Effector memory CD4-positive, alpha-beta T cell (primary cell): ENCODE measurements around the gene ANKS1B.

Experiments used
- DNase-seq, 3 donors: peaks; one replicate each; pipeline ENCODE4 v3.0.0-alpha.2; 2020
- H3K27ac ChIP-seq: 2 replicates; pipeline ENCODE4 v1.7.0; 2013; ENCODE audit warnings: mild to moderate bottlenecking, low read length, moderate library complexity; ENCODE audit not compliant: insufficient read depth, poor library complexity, severe bottlenecking
- H3K27me3 ChIP-seq: replicated peaks from 2 replicates; pipeline ENCODE4 v1.7.0; 2013; ENCODE audit warnings: mild to moderate bottlenecking, low read length; ENCODE audit not compliant: insufficient read depth, control insufficient read depth, poor library complexity, severe bottlenecking
- H3K36me3 ChIP-seq: 2 replicates; pipeline ENCODE4 v1.7.0; 2013; ENCODE audit warnings: mild to moderate bottlenecking, low read length, moderate library complexity; ENCODE audit not compliant: control insufficient read depth, insufficient read depth
- H3K4me1 ChIP-seq: 2 replicates; pipeline ENCODE4 v1.7.0; 2013; ENCODE audit warnings: low read length, mild to moderate bottlenecking; ENCODE audit not compliant: control insufficient read depth, insufficient read depth, poor library complexity, severe bottlenecking
- H3K4me3 ChIP-seq: 2 replicates; pipeline ENCODE4 v1.7.0; 2013; ENCODE audit warnings: low read length, low read depth, mild to moderate bottlenecking; ENCODE audit not compliant: insufficient read depth, poor library complexity, severe bottlenecking
- H3K9me3 ChIP-seq: 2 replicates; pipeline ENCODE4 v1.7.0; 2013; ENCODE audit warnings: mild to moderate bottlenecking, low read length, moderate library complexity; ENCODE audit not compliant: control insufficient read depth

Gene ANKS1B

DNA sequence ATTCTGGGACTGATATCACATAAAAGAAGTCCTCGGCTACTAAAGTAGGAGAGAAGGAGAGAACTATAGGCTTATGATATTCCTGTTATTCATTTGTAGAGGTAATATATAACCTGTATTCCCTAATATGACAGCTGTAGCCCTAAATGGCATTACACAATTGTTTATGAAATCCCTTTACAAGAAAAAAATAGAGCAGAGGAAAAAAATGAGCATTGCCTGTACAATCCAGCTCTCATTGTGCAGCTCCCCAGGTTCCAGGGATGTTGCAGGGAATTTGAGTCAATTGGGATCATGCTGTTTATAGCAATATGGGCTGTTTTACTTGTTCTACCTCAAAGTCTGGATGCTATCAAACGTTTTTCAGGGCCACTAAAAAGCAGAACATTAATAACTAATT lies 1166.5 kb downstream of the ANKS1B start:
- Histone ChIP-seq H3K4me3 (no peak overlapping the region), H3K36me3 (no peaks in the 10 kb centered on the region), H3K27ac (no peak overlapping the region), H3K27me3 (peaks cover 5% of the 10 kb centered on the region), H3K9me3 (no peaks in the 10 kb centered on the region), H3K4me1 (no peaks in the 10 kb centered on the region)
- no peak for DNase-seq

- H3K27me3 ChIP-seq: peaks cover 5% of the 10 kb centered on the region
- no peaks in the 10 kb centered on the region for H3K9me3 ChIP-seq
- H3K27ac ChIP-seq: no peak overlapping the region
- no peak overlapping the region for H3K4me3 ChIP-seq
- H3K4me1 ChIP-seq: no peaks in the 10 kb centered on the region
- no peak for DNase-seq
- no peaks in the 10 kb centered on the region for H3K36me3 ChIP-seq
These were observed 1167.0 kb downstream of the ANKS1B start for GRCh38 chr12:98817742-98818141.

DNA sequence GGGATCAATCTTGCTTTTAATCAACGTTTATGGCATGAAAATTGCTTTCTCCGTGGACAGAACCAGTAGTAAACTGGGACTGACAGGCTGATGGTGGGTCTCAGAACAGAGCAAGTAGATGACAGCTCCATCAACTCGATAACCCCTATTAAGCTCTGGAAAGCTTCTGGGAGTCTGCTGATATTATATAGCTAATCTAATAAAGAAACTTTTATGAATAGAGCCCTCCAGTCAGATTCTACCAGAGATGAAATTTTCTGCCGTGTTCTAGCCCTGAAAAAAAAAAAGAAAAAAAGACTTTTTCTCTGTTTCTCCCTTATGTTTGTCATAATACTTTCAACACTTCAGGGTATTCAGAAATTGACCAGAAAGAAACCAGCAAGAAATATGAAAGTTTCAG lies 1168.0 kb downstream of the ANKS1B start:
- DNase-seq: no peak
- H3K4me3 ChIP-seq: no peak overlapping the region
- H3K27me3 ChIP-seq: peaks cover 5% of the 10 kb centered on the region

GRCh38 chr12:98814254-98814653 lies 1170.5 kb downstream of the ANKS1B start:
- H3K36me3 ChIP-seq: no peaks in the 10 kb centered on the region
- no peaks in the 10 kb centered on the region for H3K9me3 ChIP-seq
- H3K27ac ChIP-seq: no peak overlapping the region
- H3K4me1 ChIP-seq: no peaks in the 10 kb centered on the region
- DNase-seq: no peak
- peaks cover 5% of the 10 kb centered on the region for H3K27me3 ChIP-seq
- no peak overlapping the region for H3K4me3 ChIP-seq

More for the DNA sequence above, 1168.0 kb downstream of the ANKS1B start:
- no peaks in the 10 kb centered on the region for H3K9me3 ChIP-seq
- no peaks in the 10 kb centered on the region for H3K36me3 ChIP-seq
- no peaks in the 10 kb centered on the region for H3K4me1 ChIP-seq
- H3K27ac ChIP-seq: no peak overlapping the region

DNA sequence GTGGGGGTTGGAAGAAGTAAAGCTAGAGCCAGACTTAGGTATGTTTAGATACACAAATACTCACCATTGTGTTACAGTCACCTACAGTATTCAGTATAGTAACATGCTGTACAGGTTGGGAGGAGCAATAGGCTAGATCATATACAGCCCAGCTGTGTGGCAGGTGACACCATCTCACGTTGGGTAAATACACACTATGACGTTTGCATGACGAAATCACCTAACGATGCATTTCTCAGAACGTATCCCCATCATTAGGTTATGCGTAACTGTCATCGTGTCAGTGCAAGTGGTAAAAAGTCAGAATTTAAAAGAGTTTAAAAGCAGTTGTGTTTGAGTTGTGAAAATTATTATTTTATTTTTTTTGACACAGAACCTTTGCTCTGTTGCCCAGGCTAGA lies 1172.5 kb downstream of the ANKS1B start:
- DNase-seq: no peak
- no peaks in the 10 kb centered on the region for H3K9me3 ChIP-seq

DNA sequence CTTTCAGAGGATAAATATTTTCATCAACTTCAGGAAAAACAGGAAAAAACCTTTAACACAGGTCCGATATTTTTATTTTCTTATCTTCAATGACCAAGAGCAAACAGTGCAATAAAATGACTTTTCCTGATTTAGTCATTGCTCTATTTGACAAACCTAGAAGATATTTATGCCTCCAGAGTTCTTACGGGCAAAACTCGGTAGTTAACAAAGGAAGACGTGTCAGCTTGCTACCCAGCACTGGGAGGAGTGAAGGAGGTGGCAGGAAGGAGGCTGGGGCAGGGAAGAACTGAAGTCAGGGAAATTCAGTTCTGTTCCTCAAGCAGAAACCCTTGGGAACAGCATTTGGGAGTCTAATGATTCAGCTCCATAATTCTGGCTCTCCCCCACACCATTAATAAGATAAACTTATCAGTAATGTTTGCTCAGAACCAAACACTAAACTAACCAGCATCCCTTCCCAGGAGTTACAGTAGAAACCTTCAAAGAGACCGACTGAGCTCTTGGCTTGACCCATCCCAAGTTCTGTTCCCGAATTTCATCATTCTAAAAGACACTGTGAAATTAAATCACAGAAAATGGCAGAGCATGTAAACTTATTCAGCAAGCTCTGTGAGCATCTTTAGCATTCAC lies 1176.4 kb downstream of the ANKS1B start:
- no peak overlapping the region for H3K27ac ChIP-seq
- H3K4me1 ChIP-seq: no peaks in the 10 kb centered on the region
- no peaks in the 10 kb centered on the region for H3K9me3 ChIP-seq
- DNase-seq: no peak
- H3K4me3 ChIP-seq: no peak overlapping the region
- no peaks in the 10 kb centered on the region for H3K36me3 ChIP-seq
- H3K27me3 ChIP-seq: no peaks in the 10 kb centered on the region

More for the DNA sequence above, 1172.5 kb downstream of the ANKS1B start:
- H3K27ac ChIP-seq: no peak overlapping the region
- H3K36me3 ChIP-seq: no peaks in the 10 kb centered on the region
- H3K27me3 ChIP-seq: peaks cover 5% of the 10 kb centered on the region
- no peak overlapping the region for H3K4me3 ChIP-seq
- no peaks in the 10 kb centered on the region for H3K4me1 ChIP-seq

GRCh38 chr12:98807187-98807586 lies 1177.5 kb downstream of the ANKS1B start:
- Histone ChIP-seq H3K27ac (no peak overlapping the region), H3K9me3 (no peaks in the 10 kb centered on the region), H3K4me1 (no peaks in the 10 kb centered on the region), H3K36me3 (no peaks in the 10 kb centered on the region), H3K27me3 (no peaks in the 10 kb centered on the region), H3K4me3 (no peak overlapping the region)
- no peak for DNase-seq

- H3K27ac ChIP-seq: no peak overlapping the region
- DNase-seq: no peak
- H3K4me1 ChIP-seq: no peaks in the 10 kb centered on the region
- no peaks in the 10 kb centered on the region for H3K27me3 ChIP-seq
- H3K4me3 ChIP-seq: no peak overlapping the region
- H3K36me3 ChIP-seq: no peaks in the 10 kb centered on the region
- no peaks in the 10 kb centered on the region for H3K9me3 ChIP-seq
These were observed 1181.1 kb downstream of the ANKS1B start for GRCh38 chr12:98803468-98804209.

DNA sequence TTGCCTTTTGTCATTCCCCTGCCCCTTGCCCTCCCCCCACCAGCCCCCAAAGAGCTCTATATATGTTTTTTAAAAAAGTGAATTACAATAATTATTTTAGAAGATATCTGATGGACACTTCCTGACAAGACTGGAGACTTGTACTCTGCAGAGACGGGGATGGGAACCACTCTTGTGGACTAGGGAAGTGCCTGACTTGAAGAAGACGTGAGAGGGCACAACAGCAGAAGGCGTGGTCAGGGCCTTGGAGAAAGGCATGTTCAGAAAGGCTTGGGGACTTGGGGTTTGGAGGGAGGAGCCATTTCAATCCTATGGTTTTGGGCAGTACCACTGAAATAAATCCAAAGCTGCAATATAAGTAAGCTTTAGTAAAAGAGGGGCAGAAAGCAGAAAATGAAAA lies 1184.9 kb downstream of the ANKS1B start:
- H3K4me3 ChIP-seq: no peak overlapping the region
- no peaks in the 10 kb centered on the region for H3K9me3 ChIP-seq
- no peaks in the 10 kb centered on the region for H3K4me1 ChIP-seq
- no peaks in the 10 kb centered on the region for H3K27me3 ChIP-seq
- DNase-seq: no peak
- no peak overlapping the region for H3K27ac ChIP-seq
- H3K36me3 ChIP-seq: no peaks in the 10 kb centered on the region

- H3K27me3 ChIP-seq: no peaks in the 10 kb centered on the region
- H3K4me1 ChIP-seq: no peaks in the 10 kb centered on the region
- DNase-seq: no peak
- no peaks in the 10 kb centered on the region for H3K9me3 ChIP-seq
- no peaks in the 10 kb centered on the region for H3K36me3 ChIP-seq
- no peak overlapping the region for H3K27ac ChIP-seq
- no peak overlapping the region for H3K4me3 ChIP-seq
These were observed 1185.5 kb downstream of the ANKS1B start for GRCh38 chr12:98799146-98799810.
